Ascending aorta (tissue), 2 donors: Measurements from ENCODE around the gene CPXM1. TPM values are rescaled to one million over a fixed set of nuclear protein-coding genes. Genes with fewer than 3 reads are reported as not detected.

Experiments
- DNase-seq, 2 donors: peaks; one replicate each; pipeline ENCODE4 v3.0.0-alpha.2; 2019; ENCODE audit warnings: low spot score in 2 of 2
- H3K27ac ChIP-seq, 2 donors: fragments of 200-600 bp; sonication (generic); one replicate each; pipeline ENCODE4 v1.5.1; 2016 to 2017; ENCODE audit warnings: mild to moderate bottlenecking in 1 of 2
- H3K27me3 ChIP-seq: fragments of 200-600 bp; sonication (generic); one replicate; pipeline ENCODE4 v1.5.1; 2017
- H3K36me3 ChIP-seq, 2 donors: fragments of 200-600 bp; sonication (generic); one replicate each; pipeline ENCODE4 v1.5.1; 2016
- H3K4me1 ChIP-seq, 2 donors: fragments of 200-600 bp; sonication (generic); one replicate each; pipeline ENCODE4 v1.5.1; 2016 to 2017; ENCODE audit warnings: mild to moderate bottlenecking in 1 of 2
- H3K4me3 ChIP-seq, 2 donors: fragments of 200-600 bp; sonication (generic); one replicate each; pipeline ENCODE4 v1.5.1; 2016 to 2017; ENCODE audit warnings: mild to moderate bottlenecking in 1 of 2
- H3K9me3 ChIP-seq, 2 donors: fragments of 200-600 bp; sonication (generic); one replicate each; pipeline ENCODE4 v1.5.1; 2016
- intact Hi-C: fragments of 100-400 bp; cut with DNase I; formaldehyde crosslinking; loops from one replicate; pipeline ENCODE4 v1.15.1; 2023
- total RNA-seq: library from RNA; depleted of rRNA; stranded (reverse); fragments of >200 nt; gene quantifications from one replicate; pipeline ENCODE4 v1.1.0, GENCODE V29; 2016
- TF ChIP-seq, protein P1 (sequence below), 3 experiments: fragments of 200-600 bp in 2 of 3; fragments of 450-650 bp in 1 of 3; sonication (generic) in 2 of 3; IDR thresholded peaks; one replicate each; pipeline ENCODE4 v1.5.1; 2016 to 2019; ENCODE audit warnings: antibody characterized with exemption in 3 of 3, mild to moderate bottlenecking in 1 of 3, moderate library complexity in 1 of 3

Gene CPXM1
- total RNA-seq: not detected

DNA sequence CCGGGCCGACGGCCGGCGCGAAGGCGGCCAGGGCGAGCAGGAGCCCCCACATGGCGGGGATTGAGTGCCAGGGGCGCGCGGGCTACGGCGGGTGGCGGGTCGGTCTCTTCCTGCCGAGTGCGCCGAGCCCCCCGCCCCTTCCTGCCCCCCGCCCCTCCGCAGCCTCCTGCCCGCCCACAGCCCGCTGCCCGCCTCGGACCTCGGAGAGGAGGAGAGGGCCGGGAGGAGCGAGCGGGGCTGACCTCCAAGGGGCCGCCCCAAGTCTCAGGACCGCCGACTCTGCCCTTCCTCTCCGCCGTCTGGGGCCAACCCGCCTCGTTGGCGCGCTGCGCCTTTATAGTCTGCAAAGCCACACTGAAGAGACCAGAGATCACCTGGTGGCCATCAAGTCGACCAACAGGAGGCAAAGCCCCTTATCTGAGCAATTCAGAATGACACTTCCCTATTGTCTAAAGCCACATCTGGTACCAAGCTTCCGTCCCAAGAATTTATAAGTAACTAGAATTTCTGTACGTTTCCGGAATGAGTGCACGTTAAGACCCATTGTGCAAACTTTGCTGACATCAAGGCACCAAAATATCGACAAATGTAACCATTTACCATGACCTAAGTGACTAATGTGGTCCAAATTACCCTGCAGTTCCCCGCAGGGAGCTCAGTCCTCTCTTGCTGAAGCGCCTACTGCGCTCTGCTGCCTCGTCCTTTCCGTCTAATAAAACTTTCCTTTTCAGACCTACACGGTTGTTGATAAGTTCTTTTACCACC, at the start of gene CPXM1:
TSS of gene CPXM1 (minus strand) at position 107 of the 765 bp plus-strand sequence. CDS start at position 52, 55 bp downstream.
- Histone ChIP-seq H3K4me1 (no peaks in the 10 kb centered on the region), H3K27me3 (peaks cover 10% of the 10 kb centered on the region), H3K4me3 (peak within 1 kb of the TSS; percentile 32 to 53), H3K9me3 (no peaks in the 10 kb centered on the region), H3K36me3 (no peaks in the 10 kb centered on the region), H3K27ac (no peak within 1 kb of the TSS)
- DNase-seq: no peak
- intact Hi-C loops: no loop called here
- TF ChIP-seq, protein P1, sequence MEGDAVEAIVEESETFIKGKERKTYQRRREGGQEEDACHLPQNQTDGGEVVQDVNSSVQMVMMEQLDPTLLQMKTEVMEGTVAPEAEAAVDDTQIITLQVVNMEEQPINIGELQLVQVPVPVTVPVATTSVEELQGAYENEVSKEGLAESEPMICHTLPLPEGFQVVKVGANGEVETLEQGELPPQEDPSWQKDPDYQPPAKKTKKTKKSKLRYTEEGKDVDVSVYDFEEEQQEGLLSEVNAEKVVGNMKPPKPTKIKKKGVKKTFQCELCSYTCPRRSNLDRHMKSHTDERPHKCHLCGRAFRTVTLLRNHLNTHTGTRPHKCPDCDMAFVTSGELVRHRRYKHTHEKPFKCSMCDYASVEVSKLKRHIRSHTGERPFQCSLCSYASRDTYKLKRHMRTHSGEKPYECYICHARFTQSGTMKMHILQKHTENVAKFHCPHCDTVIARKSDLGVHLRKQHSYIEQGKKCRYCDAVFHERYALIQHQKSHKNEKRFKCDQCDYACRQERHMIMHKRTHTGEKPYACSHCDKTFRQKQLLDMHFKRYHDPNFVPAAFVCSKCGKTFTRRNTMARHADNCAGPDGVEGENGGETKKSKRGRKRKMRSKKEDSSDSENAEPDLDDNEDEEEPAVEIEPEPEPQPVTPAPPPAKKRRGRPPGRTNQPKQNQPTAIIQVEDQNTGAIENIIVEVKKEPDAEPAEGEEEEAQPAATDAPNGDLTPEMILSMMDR (IDR thresholded peaks at IDR 0.05): no peak

DNA sequence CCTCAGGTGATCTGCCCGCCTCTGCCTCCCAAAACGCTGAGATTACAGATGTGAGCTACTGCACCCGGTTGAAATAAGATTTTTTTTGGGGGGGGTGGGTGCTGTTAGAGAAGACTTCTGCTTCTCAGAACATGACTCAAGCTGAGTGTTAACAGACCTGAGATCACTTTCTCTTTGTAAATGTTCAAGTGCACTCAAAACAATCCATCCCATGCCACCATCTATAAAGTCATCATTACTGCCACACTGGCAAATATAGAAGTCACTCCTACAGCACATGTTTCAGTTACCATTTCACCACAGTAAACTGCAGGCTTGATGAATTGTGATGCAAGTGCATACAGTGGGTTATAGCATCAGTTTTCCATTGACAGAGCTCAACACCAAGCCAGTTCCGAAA, 49.1 kb upstream of the CPXM1 start:
- Histone ChIP-seq H3K4me3 (no peak overlapping the region), H3K36me3 (no peaks in the 10 kb centered on the region), H3K27ac (no peak overlapping the region), H3K9me3 (no peaks in the 10 kb centered on the region), H3K4me1 (no peaks in the 10 kb centered on the region), H3K27me3 (no peaks in the 10 kb centered on the region)
- DNase-seq: no peak
- TF ChIP-seq, protein P1 (IDR thresholded peaks at IDR 0.05): no peak
- intact Hi-C loops: loop anchor here (10.0 kb wide), 1 partner anchor 195 kb away; the partner anchor contains the start of genes GNRH2 and MRPS26

GRCh38 chr20:2847802-2848201, 47.4 kb upstream of the CPXM1 start:
- Histone ChIP-seq H3K4me3 (no peak overlapping the region), H3K36me3 (no peaks in the 10 kb centered on the region), H3K9me3 (no peaks in the 10 kb centered on the region), H3K4me1 (no peaks in the 10 kb centered on the region), H3K27ac (no peak overlapping the region), H3K27me3 (no peaks in the 10 kb centered on the region)
- no peak for DNase-seq
- intact Hi-C loops: loop anchor here (10.0 kb wide), 1 partner anchor 197 kb away; the partner anchor contains the start of genes GNRH2 and MRPS26
- TF ChIP-seq, protein P1 (IDR thresholded peaks at IDR 0.05): no peak

DNA sequence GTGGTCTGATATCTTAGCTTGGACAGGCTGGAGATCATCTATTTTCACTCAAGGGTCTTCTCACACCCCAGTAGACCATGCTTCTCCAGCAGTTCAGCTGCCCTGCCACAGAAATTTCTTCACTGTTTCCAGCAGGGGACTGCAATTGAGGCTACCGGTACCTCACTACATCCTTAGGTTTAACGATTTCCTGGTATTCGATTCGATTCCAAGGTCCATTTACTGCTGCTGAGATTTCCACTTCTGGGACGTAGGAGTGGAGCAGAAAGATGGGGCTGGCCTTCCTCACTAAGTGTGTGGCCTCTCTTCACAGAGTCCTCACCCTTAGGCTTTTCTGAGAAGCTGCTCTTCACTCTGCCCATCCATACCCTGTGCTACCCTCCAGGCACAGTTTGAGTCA, 46.3 kb upstream of the CPXM1 start:
- H3K27me3 ChIP-seq: no peaks in the 10 kb centered on the region
- H3K4me3 ChIP-seq: no peak overlapping the region
- H3K36me3 ChIP-seq: no peaks in the 10 kb centered on the region
- H3K27ac ChIP-seq: no peak overlapping the region
- TF ChIP-seq, protein P1 (IDR thresholded peaks at IDR 0.05): no peak
- H3K9me3 ChIP-seq: no peaks in the 10 kb centered on the region
- intact Hi-C loops: loop anchor here (10.0 kb wide), 1 partner anchor 198 kb away; the partner anchor contains the start of genes GNRH2 and MRPS26
- no peak for DNase-seq
- H3K4me1 ChIP-seq: peaks cover 2% of the 10 kb centered on the region in 2 donors

- Histone ChIP-seq H3K27me3 (no peaks in the 10 kb centered on the region), H3K9me3 (no peaks in the 10 kb centered on the region), H3K4me3 (no peak overlapping the region), H3K27ac (no peak overlapping the region), H3K4me1 (peaks cover 5% of the 10 kb centered on the region in 2 donors), H3K36me3 (no peaks in the 10 kb centered on the region)
- intact Hi-C loops: loop anchor here (10.0 kb wide), 1 partner anchor 199 kb away; the partner anchor contains the start of genes GNRH2 and MRPS26
- TF ChIP-seq, protein P1 (IDR thresholded peaks at IDR 0.05): no peak
- DNase-seq: no peak
These were observed 45.2 kb upstream of the CPXM1 start for GRCh38 chr20:2845607-2846006.
